Activated naive CD8-positive, alpha-beta T cell treated with anti-CD3 and anti-CD28 coated beads for 36 hours (primary cell): ENCODE data around the gene MR1. TPM values are rescaled to one million over a fixed set of nuclear protein-coding genes. Genes with fewer than 3 reads are reported as not detected.

Experiments used
- total RNA-seq, 2 experiments: library from RNA; stranded (reverse); gene quantifications; one replicate each; pipeline ENCODE4 v1.2.3, GENCODE V29; 2021

MR1 gene
- total RNA-seq, 2 experiments from 2014 or later: 14.5 to 15.5 TPM

Other genes starting within 250 kb of the MR1 start
- gene KIAA1614, start 121.1 kb upstream of the MR1 start, total RNA-seq: under 1 TPM in 1 of 2 experiments, not detected in 1; 0.08 TPM
- 10 to 100 TPM; 22.0 to 22.1 TPM for gene STX6, start 11.1 kb upstream of the MR1 start, total RNA-seq
- gene IER5, start 54.7 kb downstream of the MR1 start, total RNA-seq: 10 to 100 TPM; 29.7 to 30.3 TPM